GM10266 (cell line): ENCODE data around the gene LRIG3.

ENCODE experiments used
- DNase-seq: peaks from one replicate; pipeline ENCODE4 v3.0.0; 2012; ENCODE audit errors: extremely low spot score
- CTCF ChIP-seq: IDR thresholded peaks from 2 replicates; pipeline ENCODE4 v1.5.1; 2012; ENCODE audit warnings: mild to moderate bottlenecking, low read depth; ENCODE audit not compliant: control insufficient read depth, insufficient read depth; ENCODE audit errors: missing control alignments

Gene LRIG3

DNA sequence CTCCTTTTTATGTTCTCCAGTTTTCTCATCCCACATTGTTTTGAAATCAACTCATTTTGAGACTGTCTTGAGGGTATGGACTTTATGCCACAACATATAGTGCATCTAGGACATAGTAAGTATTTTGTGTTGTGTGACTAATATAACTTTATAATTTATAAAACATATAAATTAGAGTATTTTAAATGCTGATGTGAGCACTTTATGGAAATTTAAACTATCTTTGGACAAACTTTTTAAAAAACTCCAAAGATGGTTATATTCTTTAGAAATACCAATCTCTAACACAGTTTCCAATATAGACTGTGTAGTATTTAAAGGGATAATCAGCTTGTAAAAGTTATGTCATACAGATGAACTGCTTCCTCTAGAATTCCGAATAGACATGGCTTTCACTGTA lies 87.4 kb downstream of the LRIG3 start:
- TF ChIP-seq CTCF = no peak
- no peak for DNase-seq
